Left colon (tissue), 2 donors: ENCODE data around the gene PRPF6. TPM values are rescaled to one million over a fixed set of nuclear protein-coding genes. Genes with fewer than 3 reads are reported as not detected.
"Not testable (repeated sequence)": the region's sequence is repeated elsewhere in the genome, so short reads cannot be mapped to it uniquely, and the experiment has no call there.

Experiments
- ATAC-seq: fragments of 200-7000 bp; cut with Tn5 transposase; one replicate; pipeline ENCODE4 v1.9.1; 2020; ENCODE audit warnings: mild to moderate bottlenecking, moderate library complexity
- DNase-seq, 2 donors: peaks; one replicate each; pipeline ENCODE4 v3.0.0-alpha.2; 2020
- intact Hi-C, 2 donors: fragments of 100-400 bp; cut with DNase I in 1 of 2; cut with micrococcal nuclease in 1 of 2; formaldehyde crosslinking; loops; one replicate each; pipeline versions ENCODE4 v1.11.2 to v1.14.0; 2022; cut with DNase I, micrococcal nuclease
- total RNA-seq, 2 donors: library from RNA; stranded (reverse); fragmentation: NEBNext Ultra II Directional; extraction: Animal tissue kit (Norgen Biotek cat#: 25700); gene quantifications; one replicate each; pipeline ENCODE4 v1.2.1, GENCODE V29; 2021
- donor health status: DM: no; HTN: no; CAD: no.
- donor health status: DM: yes; HTN: yes; CAD: no.

The PRPF6 gene
- total RNA-seq, 2 donors from 2014 or later, result 51.7 to 51.8 TPM

GRCh38 chr20:64001607-64002011, 20.7 kb downstream of the PRPF6 start:
- intact Hi-C loops, result no loop called here
- peak; percentile 45 for ATAC-seq
- no peak for DNase-seq

- ATAC-seq (peak; percentile 49), DNase-seq (no peak)
- intact Hi-C loops, result no loop called here
Measured at GRCh38 chr20:64003960-64004725, 23.2 kb downstream of the PRPF6 start.

- ATAC-seq (no peak), DNase-seq (no peak)
- intact Hi-C loops, result no loop called here
Measured at GRCh38 chr20:64005394-64005793, 24.5 kb downstream of the PRPF6 start.

GRCh38 chr20:64006490-64006889, 25.6 kb downstream of the PRPF6 start:
- DNase-seq (no peak), ATAC-seq (no peak)
- intact Hi-C loops, result no loop called here

GRCh38 chr20:64006902-64007301, 26.0 kb downstream of the PRPF6 start:
- intact Hi-C loops, result no loop called here
- ATAC-seq, result no peak

GRCh38 chr20:64009811-64010387, 29.0 kb downstream of the PRPF6 start:
- DNase-seq (no peak), ATAC-seq (no peak)
- intact Hi-C loops, result no loop called here

More at GRCh38 chr20:64006902-64007301, 26.0 kb downstream of the PRPF6 start:
- no peak for DNase-seq

- intact Hi-C loops, result no loop called here
- ATAC-seq (no peak), DNase-seq (no peak)
Measured at GRCh38 chr20:64010711-64011237, 29.8 kb downstream of the PRPF6 start.

GRCh38 chr20:64011366-64011779, 30.4 kb downstream of the PRPF6 start:
- DNase-seq (no peak), ATAC-seq (no peak)
- intact Hi-C loops, result no loop called here

GRCh38 chr20:64012385-64013154, 31.6 kb downstream of the PRPF6 start:
- ATAC-seq, intact Hi-C loops: not testable (repeated sequence)

GRCh38 chr20:64015635-64016034, 34.7 kb downstream of the PRPF6 start:
- DNase-seq (no peak), ATAC-seq (no peak)
- intact Hi-C loops, result no loop called here

More at GRCh38 chr20:64012385-64013154, 31.6 kb downstream of the PRPF6 start:
- DNase-seq, result not testable (repeated sequence)

- DNase-seq (no peak), ATAC-seq (no peak)
- intact Hi-C loops, result no loop called here
Measured at GRCh38 chr20:64021124-64021975, 40.4 kb downstream of the PRPF6 start.

GRCh38 chr20:64022671-64023360, 41.9 kb downstream of the PRPF6 start:
- no peak for ATAC-seq
- DNase-seq, result no peak
- intact Hi-C loops, result no loop called here

GRCh38 chr20:64023361-64024140, 42.6 kb downstream of the PRPF6 start:
- ATAC-seq (peak; percentile 14), DNase-seq (no peak)
- intact Hi-C loops, result no loop called here

GRCh38 chr20:64024141-64024990, 43.4 kb downstream of the PRPF6 start:
- intact Hi-C loops, result no loop called here
- ATAC-seq, result peak; percentile 93
- DNase-seq, result peak; percentile 46 to 51

GRCh38 chr20:64025101-64025825, 44.3 kb downstream of the PRPF6 start:
- intact Hi-C loops, result no loop called here
- DNase-seq (no peak), ATAC-seq (no peak)
